Pulmonary artery endothelial cell (primary cell): ENCODE data around the gene JADE2. TPM values are rescaled to one million over a fixed set of nuclear protein-coding genes. Genes with fewer than 3 reads are reported as not detected.
"Not testable (repeated sequence)": the region's sequence is repeated elsewhere in the genome, so short reads cannot be mapped to it uniquely, and the experiment has no call there.

Experiments used
- DNase-seq: peaks from one replicate; pipeline ENCODE4 v3.0.0-alpha.2; 2011; ENCODE audit warnings: low read depth, low spot score
- total RNA-seq: library from RNA; depleted of rRNA; stranded (reverse); fragments of >200 nt; gene quantifications from 2 replicates; pipeline ENCODE4 v1.2.3, GENCODE V29; 2014

The JADE2 gene
- total RNA-seq, 1 donor from 2014 or later: 23.7 TPM

- no peak for DNase-seq
Measured at GRCh38 chr5:134585966-134586365, 60.5 kb downstream of the JADE2 start.

GRCh38 chr5:134586866-134587524, 61.5 kb downstream of the JADE2 start:
- peak; percentile 48 for DNase-seq

GRCh38 chr5:134590992-134591659, 65.7 kb downstream of the JADE2 start:
- DNase-seq: no peak

GRCh38 chr5:134592141-134592746, 66.8 kb downstream of the JADE2 start:
- DNase-seq: no peak

- DNase-seq: no peak
Measured at GRCh38 chr5:134594336-134594735, 68.9 kb downstream of the JADE2 start.

GRCh38 chr5:134594797-134595457, 69.5 kb downstream of the JADE2 start:
- DNase-seq: no peak

- DNase-seq: no peak
Measured at GRCh38 chr5:134595458-134595838, 70.0 kb downstream of the JADE2 start.

- DNase-seq: not testable (repeated sequence)
Measured at GRCh38 chr5:134599820-134600219, 74.3 kb downstream of the JADE2 start.

- DNase-seq: no peak
Measured at GRCh38 chr5:134600600-134600999, 75.1 kb downstream of the JADE2 start.

- no peak for DNase-seq
Measured at GRCh38 chr5:134603059-134603458, 77.6 kb downstream of the JADE2 start.

- DNase-seq: no peak
Measured at GRCh38 chr5:134604908-134605307, 79.4 kb downstream of the JADE2 start.

- DNase-seq: no peak
Measured at GRCh38 chr5:134606726-134607125, 81.3 kb downstream of the JADE2 start.

- no peak for DNase-seq
Measured at GRCh38 chr5:134608555-134608954, 83.1 kb downstream of the JADE2 start.

- DNase-seq: no peak
Measured at GRCh38 chr5:134609232-134609851, 83.9 kb downstream of the JADE2 start.

- no peak for DNase-seq
Measured at GRCh38 chr5:134610725-134611124, 85.3 kb downstream of the JADE2 start.

- DNase-seq: no peak
Measured at GRCh38 chr5:134611515-134611914, 86.0 kb downstream of the JADE2 start.

GRCh38 chr5:134614450-134615085, 89.1 kb downstream of the JADE2 start:
- no peak for DNase-seq

- DNase-seq: no peak
Measured at GRCh38 chr5:134620634-134621033, 95.2 kb downstream of the JADE2 start.

GRCh38 chr5:134625559-134625958, 100.1 kb downstream of the JADE2 start:
- no peak for DNase-seq

GRCh38 chr5:134626369-134627014, 101.0 kb downstream of the JADE2 start:
- DNase-seq: no peak
